Stomach (tissue), 9 donors: ENCODE data around the gene TRNT1. TPM values are rescaled to one million over a fixed set of nuclear protein-coding genes. Genes with fewer than 3 reads are reported as not detected.

Experiments used
- DNase-seq, 2 donors: peaks; one replicate each; pipeline versions ENCODE4 v3.0.0 to v3.0.0-alpha.2; 2013 to 2019
- H3K27ac ChIP-seq, 5 donors: fragments of 200-600 bp in 4 of 5; sonication (generic) in 4 of 5; one replicate each; pipeline ENCODE4 v1.5.1; 2013 to 2019; ENCODE audit warnings: mild to moderate bottlenecking in 1 of 5, moderate library complexity in 1 of 5
- H3K27me3 ChIP-seq, 3 donors: fragments of 200-600 bp; sonication (generic); one replicate each; pipeline ENCODE4 v1.5.1; 2017 to 2019; ENCODE audit warnings: mixed run types in 1 of 3
- H3K36me3 ChIP-seq, 4 donors: fragments of 200-600 bp; sonication (generic); 1 replicate in 3 of 4; 2 replicates in 1 of 4; pipeline ENCODE4 v1.5.1; 2016 to 2019
- H3K4me1 ChIP-seq, 4 donors: fragments of 200-600 bp; sonication (generic); one replicate each; pipeline ENCODE4 v1.5.1; 2016 to 2019
- H3K4me3 ChIP-seq, 4 donors: fragments of 200-600 bp; sonication (generic) in 3 of 4; one replicate each; pipeline ENCODE4 v1.5.1; 2016 to 2019; ENCODE audit warnings: mild to moderate bottlenecking in 1 of 4
- H3K9me3 ChIP-seq, 4 donors: fragments of 200-600 bp; sonication (generic); one replicate each; pipeline ENCODE4 v1.5.1; 2016 to 2019
- CTCF ChIP-seq, 7 experiments: fragments of 450-650 bp in 4 of 7; fragments of 200-600 bp in 3 of 7; sonication (generic) in 3 of 7; IDR thresholded peaks; one replicate each; pipeline ENCODE4 v1.5.1; 2016 to 2019; ENCODE audit warnings: antibody characterized with exemption in 7 of 7, control low read depth in 2 of 7, mild to moderate bottlenecking in 1 of 7
- EP300 ChIP-seq: sonication (generic); formaldehyde crosslinking; IDR thresholded peaks from one replicate; pipeline ENCODE4 v1.6.1; 2017; ENCODE audit warnings: antibody characterized with exemption
- POLR2A ChIP-seq, 4 donors: fragments of 450-650 bp; IDR thresholded peaks; one replicate each; pipeline ENCODE4 v1.6.1; 2016; ENCODE audit warnings: antibody characterized with exemption in 4 of 4, control low read depth in 2 of 4, mild to moderate bottlenecking in 1 of 4, moderate library complexity in 1 of 4
- POLR2AphosphoS5 ChIP-seq, 3 donors: sonication (generic); formaldehyde crosslinking; IDR thresholded peaks; one replicate each; pipeline ENCODE4 v1.6.1; 2016; ENCODE audit warnings: antibody characterized with exemption in 3 of 3
- WGBS, 5 donors: extraction: QIAGEN DNeasy Blood & Tissue Kit in 3 of 5; methylation state at CpG; one replicate each; pipeline versions ENCODE4 v1.1.5 to v1.1.7; 2013 to 2018; 5-methylcytosine and 5-hydroxymethylcytosine counted together
- intact Hi-C: fragments of 100-400 bp; cut with DNase I; formaldehyde crosslinking; loops from one replicate; pipeline ENCODE4 v1.15.1; 2023; ENCODE audit warnings: low total_unique reads
- polyA plus RNA-seq, 3 donors: library from polyadenylated mRNA; stranded (reverse); fragments of 200-250 nt; gene quantifications; one replicate each; pipeline ENCODE4 v1.2.3, GENCODE V29; 2013
- total RNA-seq, 5 donors: library from RNA; depleted of rRNA; stranded (reverse); fragments of >200 nt; gene quantifications; one replicate each; pipeline versions ENCODE4 v1.1.0 to v1.2.3, GENCODE V29; 2014 to 2016
- donor health status: healthy with polysubstance abuse.
- donor health status: Bipolar disorder and iron deficiency.
- donor health status: healthy.

Gene TRNT1
- total and polyA plus RNA-seq, 8 donors, result 5.4 to 33.0 (median 14.7) TPM

- intact Hi-C loops, result no loop called here
- WGBS, 5 donors, result 94 to 98% (median 97%) methylated on average over 3 of the region's 3 CpGs
- no peaks in the 10 kb centered on the region for H3K27me3 ChIP-seq
- H3K27ac ChIP-seq, result no peak overlapping the region
- H3K9me3 ChIP-seq, result no peaks in the 10 kb centered on the region
- TF ChIP-seq POLR2AphosphoS5 (IDR thresholded peaks at IDR 0.05), result no peak
- TF ChIP-seq EP300, result no peak
- no peak for TF ChIP-seq POLR2A (IDR thresholded peaks at IDR 0.05)
- no peak for TF ChIP-seq CTCF (IDR thresholded peaks at IDR 0.05)
- no peak for DNase-seq
- H3K4me3 ChIP-seq, result no peak overlapping the region
- H3K4me1 ChIP-seq, result peaks cover 0 to 12% (median 5%) of the 10 kb centered on the region in 4 donors
- no peaks in the 10 kb centered on the region for H3K36me3 ChIP-seq
These were observed 19.6 kb upstream of the TRNT1 start for GRCh38 chr3:3107181-3107580.

- intact Hi-C loops, result no loop called here
- DNase-seq, result no peak
- no peak overlapping the region for H3K27ac ChIP-seq
- peaks cover 0 to 12% (median 5%) of the 10 kb centered on the region in 4 donors for H3K4me1 ChIP-seq
- TF ChIP-seq POLR2AphosphoS5 (IDR thresholded peaks at IDR 0.05), result no peak
- no peak for TF ChIP-seq CTCF (IDR thresholded peaks at IDR 0.05)
- no peak for TF ChIP-seq POLR2A (IDR thresholded peaks at IDR 0.05)
- no peak for TF ChIP-seq EP300
- H3K4me3 ChIP-seq, result no peak overlapping the region
- H3K27me3 ChIP-seq, result no peaks in the 10 kb centered on the region
- no peaks in the 10 kb centered on the region for H3K9me3 ChIP-seq
- H3K36me3 ChIP-seq, result no peaks in the 10 kb centered on the region
- WGBS, 5 donors, result 80 to 86% (median 86%) methylated on average over 3 of the region's 3 CpGs
These were observed 18.9 kb upstream of the TRNT1 start for GRCh38 chr3:3107858-3108257.

GRCh38 chr3:3109407-3110298, 17.1 kb upstream of the TRNT1 start:
- Histone ChIP-seq H3K27me3 (no peaks in the 10 kb centered on the region), H3K4me3 (no peak overlapping the region), H3K4me1 (peaks cover 0 to 12% (median 5%) of the 10 kb centered on the region in 4 donors), H3K36me3 (no peaks in the 10 kb centered on the region), H3K9me3 (no peaks in the 10 kb centered on the region), H3K27ac (peak overlapping the region in 1 of 5 donors; percentile 26)
- TF ChIP-seq CTCF (IDR thresholded peaks at IDR 0.05) (no peak), EP300 (no peak), POLR2A (IDR thresholded peaks at IDR 0.05) (no peak), POLR2AphosphoS5 (IDR thresholded peaks at IDR 0.05) (no peak)
- no peak for DNase-seq
- WGBS, 5 donors, result 30 to 41% (median 34%) methylated on average over 11 of the region's 11 CpGs
- intact Hi-C loops, result no loop called here

GRCh38 chr3:3110299-3110630, 16.5 kb upstream of the TRNT1 start, which contains the start of gene IL5RA:
Gene IL5RA, minus strand, starts transcription at chr3:3110374. Its CDS starts 5,390 bp downstream, at chr3:3104984.
- Histone ChIP-seq H3K36me3 (no peaks in the 10 kb centered on the region), H3K27me3 (no peaks in the 10 kb centered on the region), H3K4me1 (peaks cover 0 to 12% (median 5%) of the 10 kb centered on the region in 4 donors), H3K4me3 (no peak within 1 kb of the TSS), H3K27ac (peak within 1 kb of the TSS in 1 of 5 donors; percentile 26), H3K9me3 (no peaks in the 10 kb centered on the region)
- peak in 1 of 2 donors; percentile 65 for DNase-seq
- 28 to 53% (median 30%) methylated on average over 4 of the region's 4 CpGs for WGBS, 5 donors
- no peak for TF ChIP-seq EP300
- TF ChIP-seq CTCF (IDR thresholded peaks at IDR 0.05), result no peak
- no peak for TF ChIP-seq POLR2A (IDR thresholded peaks at IDR 0.05)
- TF ChIP-seq POLR2AphosphoS5 (IDR thresholded peaks at IDR 0.05), result no peak
- intact Hi-C loops, result no loop called here
